ENCODE measurements around the gene POLQ. TPM values are rescaled to one million over a fixed set of nuclear protein-coding genes. Genes with fewer than 3 reads are reported as not detected.
"Not testable (repeated sequence)": the region's sequence is repeated elsewhere in the genome, so short reads cannot be mapped to it uniquely, and the experiment has no call there.

The POLQ gene
- total and polyA plus RNA-seq, 8 donors, result 0.15 to 6.4 (median 0.58) TPM

GRCh38 chr3:121405631-121406030 is 140.2 kb downstream of the POLQ start:
- Histone ChIP-seq H3K4me3 (no peak overlapping the region), H3K4me1 (no peaks in the 10 kb centered on the region), H3K27me3 (no peaks in the 10 kb centered on the region), H3K36me3 (no peaks in the 10 kb centered on the region), H3K9me3 (no peaks in the 10 kb centered on the region), H3K27ac (no peak overlapping the region)
- intact Hi-C loops (cut with DNase I; ENCODE audit: low total_unique reads), result no loop called here
- TF ChIP-seq, protein P1, sequence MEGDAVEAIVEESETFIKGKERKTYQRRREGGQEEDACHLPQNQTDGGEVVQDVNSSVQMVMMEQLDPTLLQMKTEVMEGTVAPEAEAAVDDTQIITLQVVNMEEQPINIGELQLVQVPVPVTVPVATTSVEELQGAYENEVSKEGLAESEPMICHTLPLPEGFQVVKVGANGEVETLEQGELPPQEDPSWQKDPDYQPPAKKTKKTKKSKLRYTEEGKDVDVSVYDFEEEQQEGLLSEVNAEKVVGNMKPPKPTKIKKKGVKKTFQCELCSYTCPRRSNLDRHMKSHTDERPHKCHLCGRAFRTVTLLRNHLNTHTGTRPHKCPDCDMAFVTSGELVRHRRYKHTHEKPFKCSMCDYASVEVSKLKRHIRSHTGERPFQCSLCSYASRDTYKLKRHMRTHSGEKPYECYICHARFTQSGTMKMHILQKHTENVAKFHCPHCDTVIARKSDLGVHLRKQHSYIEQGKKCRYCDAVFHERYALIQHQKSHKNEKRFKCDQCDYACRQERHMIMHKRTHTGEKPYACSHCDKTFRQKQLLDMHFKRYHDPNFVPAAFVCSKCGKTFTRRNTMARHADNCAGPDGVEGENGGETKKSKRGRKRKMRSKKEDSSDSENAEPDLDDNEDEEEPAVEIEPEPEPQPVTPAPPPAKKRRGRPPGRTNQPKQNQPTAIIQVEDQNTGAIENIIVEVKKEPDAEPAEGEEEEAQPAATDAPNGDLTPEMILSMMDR (IDR thresholded peaks at IDR 0.05), result no peak
- no peak for TF ChIP-seq POLR2A (IDR thresholded peaks at IDR 0.05)
- no peak for TF ChIP-seq EP300 (IDR thresholded peaks at IDR 0.05)
- no peak for TF ChIP-seq POLR2AphosphoS5 (IDR thresholded peaks at IDR 0.05)
- WGBS, 5 donors, result 55 to 79% (median 68%) methylated on average over 1 of the region's 1 CpG
- DNase-seq, result no peak

DNA sequence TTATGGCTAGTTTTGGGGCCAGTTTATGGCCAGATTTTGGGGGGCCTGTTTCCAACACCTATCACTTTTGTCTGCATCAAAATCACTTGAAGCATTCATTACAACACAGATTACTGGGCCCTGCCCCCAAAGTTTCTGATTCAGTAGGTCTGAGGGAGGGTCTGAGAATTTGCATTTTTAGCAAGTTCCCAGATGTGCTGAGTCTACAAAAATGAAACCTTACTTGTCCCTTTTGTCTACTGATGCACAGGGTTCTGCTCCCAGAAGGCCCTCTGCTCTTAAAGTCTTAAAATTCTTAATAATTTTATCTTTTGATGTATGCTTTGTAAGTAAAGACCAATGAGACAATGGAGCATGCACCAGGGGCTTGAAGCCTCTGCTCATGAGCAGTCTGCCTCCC is 146.0 kb downstream of the POLQ start:
- TF ChIP-seq POLR2A (IDR thresholded peaks at IDR 0.05) (no peak), EP300 (IDR thresholded peaks at IDR 0.05) (no peak), POLR2AphosphoS5 (IDR thresholded peaks at IDR 0.05) (no peak)
- TF ChIP-seq, protein P1 (IDR thresholded peaks at IDR 0.05), result no peak
- Histone ChIP-seq H3K36me3 (no peaks in the 10 kb centered on the region), H3K27ac (no peak overlapping the region), H3K4me3 (no peak overlapping the region), H3K27me3 (no peaks in the 10 kb centered on the region), H3K4me1 (no peaks in the 10 kb centered on the region), H3K9me3 (peaks cover 0 to 14% (median 2%) of the 10 kb centered on the region in 4 donors)
- intact Hi-C loops (cut with DNase I; ENCODE audit: low total_unique reads), result no loop called here
- no peak for DNase-seq

GRCh38 chr3:121398051-121398450 is 147.7 kb downstream of the POLQ start:
- peaks cover 0 to 19% (median 2%) of the 10 kb centered on the region in 4 donors for H3K9me3 ChIP-seq
- H3K27ac ChIP-seq; H3K27me3 ChIP-seq; H3K36me3 ChIP-seq; intact Hi-C loops (cut with DNase I; ENCODE audit: low total_unique reads); H3K4me3 ChIP-seq; H3K4me1 ChIP-seq; DNase-seq: not testable (repeated sequence)
- WGBS, 5 donors, result 69 to 84% (median 81%) methylated on average over 8 of the region's 8 CpGs

GRCh38 chr3:121395967-121396366 is 149.8 kb downstream of the POLQ start:
- peaks cover 0 to 19% (median 4%) of the 10 kb centered on the region in 4 donors for H3K9me3 ChIP-seq
- 0 to 60% methylated on average over 1 of the region's 1 CpG; no CpG with 5 or more reads in 3 of the 5 donors for WGBS, 5 donors
- H3K27me3 ChIP-seq; H3K27ac ChIP-seq; DNase-seq; H3K4me1 ChIP-seq; H3K4me3 ChIP-seq; intact Hi-C loops (cut with DNase I; ENCODE audit: low total_unique reads); H3K36me3 ChIP-seq: not testable (repeated sequence)

DNA sequence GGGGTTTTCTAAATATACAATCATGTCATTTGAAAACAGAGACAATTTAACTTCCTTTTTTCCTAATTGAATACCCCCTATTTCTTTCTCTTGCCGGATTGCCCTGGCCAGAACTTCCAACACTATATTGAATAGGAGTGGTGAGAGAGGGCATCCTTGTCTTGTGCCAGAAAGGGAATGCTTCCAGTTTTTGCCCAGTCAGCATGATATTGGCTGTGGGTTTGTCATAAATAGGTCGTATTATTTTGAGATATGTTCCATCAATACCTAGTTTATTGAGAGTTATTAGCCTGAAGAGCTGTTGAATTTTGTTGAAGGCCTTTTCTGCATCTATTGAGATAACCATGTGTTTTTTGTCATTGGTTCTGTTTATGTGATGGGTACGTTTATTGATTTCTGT is 157.5 kb downstream of the POLQ start:
- 74 to 84% (median 78%) methylated on average over 3 of the region's 3 CpGs for WGBS, 5 donors
- intact Hi-C loops (cut with DNase I; ENCODE audit: low total_unique reads); H3K27me3 ChIP-seq: not testable (repeated sequence)

More for the DNA sequence above, 157.5 kb downstream of the POLQ start:
- H3K27ac ChIP-seq, H3K4me3 ChIP-seq, H3K4me1 ChIP-seq, H3K36me3 ChIP-seq, H3K9me3 ChIP-seq, DNase-seq: not testable (repeated sequence)

Other genes starting within 250 kb of the POLQ start
- gene ARGFX, start 22.0 kb upstream of the POLQ start, total RNA-seq, result not detected
- not detected for gene ARGFX, start 22.0 kb upstream of the POLQ start, polyA plus RNA-seq
- under 1 TPM in 1 of 5 donors, not detected in 4; under 0.01 TPM for gene FBXO40, start 47.4 kb upstream of the POLQ start, total RNA-seq
- under 1 TPM in 1 of 3 donors, not detected in 2; 0.06 TPM for gene FBXO40, start 47.4 kb upstream of the POLQ start, polyA plus RNA-seq
- gene HCLS1, start 114.9 kb upstream of the POLQ start, total RNA-seq, result 100 to 1,000 TPM in 1 of 5 donors, 10 to 100 TPM in 4; 21.8 to 115 (median 44.0) TPM
- gene HCLS1, start 114.9 kb upstream of the POLQ start, polyA plus RNA-seq, result 10 to 100 TPM; 13.9 to 24.6 (median 22.3) TPM
- gene GOLGB1, start 203.8 kb upstream of the POLQ start, total RNA-seq, result 10 to 100 TPM; 53.9 to 81.1 (median 62.3) TPM
- gene GOLGB1, start 203.8 kb upstream of the POLQ start, polyA plus RNA-seq, result 10 to 100 TPM in 2 of 3 donors, 1 to 10 TPM in 1; 6.7 to 16.0 (median 10.8) TPM